GM13977 (cell line): ENCODE measurements around the gene FOXN3.

Source experiments
- DNase-seq: peaks from one replicate; pipeline ENCODE4 v3.0.0; 2012; ENCODE audit warnings: low spot score
- in situ Hi-C: fragments of 300-500 bp; cut with MboI; formaldehyde crosslinking; loops from one replicate; pipeline ENCODE4 v1.12.0; 2022; ENCODE audit warnings: low sequenced_read_pairs, low pct_unique_long_range_greater_than_20kb, mixed read lengths, inconsistent platforms; ENCODE audit not compliant: unreplicated experiment
- TF ChIP-seq, protein P1 (sequence below): IDR thresholded peaks from 2 replicates; pipeline ENCODE4 v1.5.1; 2012; ENCODE audit warnings: mild to moderate bottlenecking, control low read depth; ENCODE audit not compliant: insufficient read depth; ENCODE audit errors: extremely low read depth, missing control alignments

The FOXN3 gene

DNA sequence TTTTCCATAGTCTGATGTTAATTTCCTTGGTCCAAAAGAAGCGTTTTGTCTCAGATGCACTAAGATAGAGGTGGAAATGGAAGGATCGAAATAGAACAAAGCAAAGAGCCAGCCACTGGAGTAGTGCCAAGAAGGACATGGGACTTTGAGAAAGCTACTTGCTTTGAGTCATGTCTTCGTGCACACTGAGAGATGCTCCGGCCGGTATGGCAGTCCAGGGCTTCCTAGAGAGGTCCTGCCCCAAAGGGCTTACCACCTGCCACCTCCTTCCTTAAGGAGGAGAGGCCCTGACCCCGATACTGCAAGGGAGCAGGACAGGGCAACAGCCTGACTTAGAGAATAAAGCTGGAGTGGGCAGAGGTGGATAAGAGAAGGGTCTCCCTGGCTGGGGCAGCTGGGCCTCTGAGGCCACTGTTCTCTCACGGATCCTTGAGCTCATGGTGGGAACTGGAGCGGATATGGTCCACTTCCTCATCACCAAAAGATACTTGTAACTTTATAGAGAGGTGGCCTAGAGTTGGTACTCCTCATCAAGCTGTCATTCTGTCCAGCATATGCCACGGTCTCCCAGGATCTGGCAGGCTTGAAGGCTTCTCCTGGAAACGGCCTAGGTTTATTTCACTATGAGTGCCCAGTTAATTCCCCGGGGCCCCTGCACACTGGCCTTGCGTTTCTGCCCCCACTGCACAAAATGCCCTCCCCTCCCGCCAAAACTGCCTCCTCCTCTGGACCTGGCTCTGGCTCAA, 57.4 kb downstream of the FOXN3 start:
- in situ Hi-C loops: no loop called here
- TF ChIP-seq, protein P1, sequence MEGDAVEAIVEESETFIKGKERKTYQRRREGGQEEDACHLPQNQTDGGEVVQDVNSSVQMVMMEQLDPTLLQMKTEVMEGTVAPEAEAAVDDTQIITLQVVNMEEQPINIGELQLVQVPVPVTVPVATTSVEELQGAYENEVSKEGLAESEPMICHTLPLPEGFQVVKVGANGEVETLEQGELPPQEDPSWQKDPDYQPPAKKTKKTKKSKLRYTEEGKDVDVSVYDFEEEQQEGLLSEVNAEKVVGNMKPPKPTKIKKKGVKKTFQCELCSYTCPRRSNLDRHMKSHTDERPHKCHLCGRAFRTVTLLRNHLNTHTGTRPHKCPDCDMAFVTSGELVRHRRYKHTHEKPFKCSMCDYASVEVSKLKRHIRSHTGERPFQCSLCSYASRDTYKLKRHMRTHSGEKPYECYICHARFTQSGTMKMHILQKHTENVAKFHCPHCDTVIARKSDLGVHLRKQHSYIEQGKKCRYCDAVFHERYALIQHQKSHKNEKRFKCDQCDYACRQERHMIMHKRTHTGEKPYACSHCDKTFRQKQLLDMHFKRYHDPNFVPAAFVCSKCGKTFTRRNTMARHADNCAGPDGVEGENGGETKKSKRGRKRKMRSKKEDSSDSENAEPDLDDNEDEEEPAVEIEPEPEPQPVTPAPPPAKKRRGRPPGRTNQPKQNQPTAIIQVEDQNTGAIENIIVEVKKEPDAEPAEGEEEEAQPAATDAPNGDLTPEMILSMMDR: no peak
- no peak for DNase-seq

DNA sequence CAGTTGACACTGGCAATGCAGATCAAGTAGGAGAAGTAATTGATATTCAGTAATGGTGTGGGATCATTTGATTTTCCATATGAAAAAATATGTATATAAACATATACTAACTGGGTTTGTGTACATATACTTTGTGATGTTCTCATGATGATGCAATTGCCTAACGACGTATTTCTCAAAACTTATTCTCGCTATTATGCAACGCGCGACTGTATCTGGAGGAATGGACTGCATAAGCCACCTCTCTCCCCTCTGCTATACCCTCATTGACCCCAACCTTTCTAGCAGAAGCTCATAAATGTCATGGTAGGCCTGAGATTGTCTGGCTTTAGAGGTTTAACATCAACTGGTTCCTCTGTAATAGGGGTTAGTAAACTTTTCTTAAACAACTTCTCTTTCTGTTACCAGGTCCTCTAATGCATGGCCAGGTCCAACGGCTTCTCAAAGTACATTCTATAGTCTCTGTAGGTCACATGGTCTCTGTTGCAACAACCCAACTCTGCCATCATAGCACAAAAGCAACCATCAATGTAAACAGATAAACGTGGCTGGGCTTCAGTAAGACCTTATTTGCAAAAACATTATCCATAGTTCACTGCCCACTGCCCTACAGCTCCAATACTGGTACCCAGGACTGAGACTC, 59.3 kb downstream of the FOXN3 start:
- DNase-seq: no peak
- TF ChIP-seq, protein P1: no peak
- in situ Hi-C loops: no loop called here

DNA sequence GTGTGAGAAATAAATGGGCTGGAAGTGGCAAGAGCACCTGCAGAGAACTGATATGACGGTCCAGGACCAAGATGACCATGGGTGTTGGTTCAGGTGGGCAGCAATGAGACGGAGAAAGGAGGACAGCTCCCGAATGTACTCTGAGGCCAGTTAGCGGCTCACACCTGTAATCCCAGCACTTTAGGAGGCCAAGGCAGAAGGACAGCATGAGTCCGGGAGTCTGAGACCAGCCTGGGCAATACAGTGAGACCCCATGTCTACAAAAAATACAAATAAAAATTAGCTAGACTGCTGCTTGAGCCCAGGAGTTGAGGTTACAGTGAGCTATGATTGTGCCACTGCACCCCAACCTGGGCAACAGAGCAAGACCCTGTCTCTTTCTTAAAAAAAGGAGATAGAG, 60.1 kb downstream of the FOXN3 start:
- in situ Hi-C loops: no loop called here
- no peak for DNase-seq
- TF ChIP-seq, protein P1: no peak

GRCh38 chr14:89356496-89356895, 60.5 kb downstream of the FOXN3 start:
- TF ChIP-seq, protein P1: no peak
- in situ Hi-C loops: no loop called here
- no peak for DNase-seq

GRCh38 chr14:89353766-89354113, 63.3 kb downstream of the FOXN3 start:
- TF ChIP-seq, protein P1: no peak
- no peak for DNase-seq
- in situ Hi-C loops: no loop called here

GRCh38 chr14:89352976-89353765, 63.9 kb downstream of the FOXN3 start:
- TF ChIP-seq, protein P1: no peak
- in situ Hi-C loops: no loop called here

More at GRCh38 chr14:89352976-89353765, 63.9 kb downstream of the FOXN3 start:
- DNase-seq: no peak
